Renal pelvis (tissue), 4 donors: Measurements from ENCODE around the gene LY6G6C. TPM values are rescaled to one million over a fixed set of nuclear protein-coding genes. Genes with fewer than 3 reads are reported as not detected.
"Not testable (repeated sequence)": the region's sequence is repeated elsewhere in the genome, so short reads cannot be mapped to it uniquely, and the experiment has no call there.

Experiments
- DNase-seq: peaks from one replicate; pipeline ENCODE4 v3.0.0-alpha.2; 2013
- polyA plus RNA-seq, 3 donors: library from polyadenylated mRNA; unstranded; fragments of 120-200 nt; gene quantifications; one replicate each; pipeline ENCODE4 v1.2.1, GENCODE V29; 2013; ENCODE audit not compliant: insufficient read length in 3 of 3

LY6G6C gene
- polyA plus RNA-seq, 3 donors, result 0.28 to 0.89 (median 0.69) TPM

GRCh38 chr6:31727717-31728671 is 6.4 kb upstream of the LY6G6C start:
- DNase-seq, result no peak

DNA sequence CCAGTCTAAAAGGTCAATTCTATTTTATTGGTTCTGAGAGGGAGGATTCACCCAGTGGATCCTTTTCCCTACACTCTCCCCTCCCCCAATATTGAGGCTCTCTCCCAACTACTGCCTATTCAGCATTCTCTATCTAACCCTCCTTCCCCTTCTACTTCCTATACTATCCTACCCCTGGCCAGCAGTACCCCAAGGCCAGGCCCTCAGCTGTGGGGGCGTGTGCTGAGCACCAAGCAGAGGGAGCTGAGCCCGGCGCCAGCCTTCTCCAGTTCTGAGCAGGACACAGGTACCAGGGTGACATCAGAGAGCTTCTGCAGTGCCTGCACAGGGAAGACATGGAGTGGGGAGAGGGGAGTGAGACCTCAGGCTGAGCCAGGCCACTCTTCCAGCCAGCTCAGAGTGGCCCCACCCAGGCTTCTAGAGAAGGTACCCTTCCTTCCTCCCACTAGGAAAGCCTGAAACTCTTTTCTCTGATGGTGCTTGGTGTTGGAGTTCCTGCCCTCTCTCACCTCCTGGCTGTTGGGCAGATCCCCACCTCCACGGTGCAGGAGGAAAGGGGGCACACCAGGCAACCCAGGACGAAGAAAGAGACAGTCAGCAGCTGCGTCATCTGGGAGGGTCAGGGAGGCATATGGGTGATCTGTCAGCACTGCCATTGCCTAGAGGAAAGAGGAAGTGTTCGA is 5.6 kb upstream of the LY6G6C start:
- no peak for DNase-seq

GRCh38 chr6:31725502-31726350 is 4.2 kb upstream of the LY6G6C start:
- no peak for DNase-seq

GRCh38 chr6:31723980-31724691 is 2.6 kb upstream of the LY6G6C start:
- no peak for DNase-seq

DNA sequence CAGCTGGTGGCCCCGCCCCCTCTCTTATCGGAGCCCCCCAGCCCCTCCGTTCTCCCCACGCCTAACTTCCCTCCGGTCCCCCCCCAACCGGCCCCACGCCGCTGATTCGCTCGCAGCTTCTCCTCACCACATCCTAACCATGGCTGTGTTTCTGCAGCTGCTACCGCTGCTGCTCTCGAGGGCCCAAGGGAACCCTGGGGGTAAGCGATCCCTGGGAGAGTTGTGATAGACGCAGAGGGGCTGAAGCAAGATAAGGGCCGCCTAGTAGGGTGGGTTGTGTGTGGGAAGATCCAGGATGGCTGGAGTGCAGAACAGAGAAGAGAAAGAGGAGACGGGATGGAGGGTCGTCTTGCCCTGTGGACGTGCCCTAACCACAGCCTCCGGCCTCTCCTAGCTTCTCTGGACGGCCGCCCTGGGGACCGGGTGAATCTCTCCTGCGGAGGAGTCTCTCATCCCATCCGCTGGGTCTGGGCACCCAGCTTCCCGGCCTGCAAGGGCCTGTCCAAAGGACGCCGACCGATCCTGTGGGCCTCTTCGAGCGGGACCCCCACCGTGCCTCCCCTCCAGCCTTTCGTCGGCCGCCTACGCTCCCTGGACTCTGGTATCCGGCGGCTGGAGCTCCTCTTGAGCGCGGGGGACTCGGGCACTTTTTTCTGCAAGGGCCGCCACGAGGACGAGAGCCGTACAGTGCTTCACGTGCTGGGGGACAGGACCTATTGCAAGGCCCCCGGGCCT is 1.9 kb upstream of the LY6G6C start, which contains the start of gene MPIG6B:
Gene MPIG6B, plus strand, starts transcription at position 129 of the 735 bp plus-strand sequence. Its CDS starts 11 bp downstream, at position 140.
- DNase-seq, result no peak

GRCh38 chr6:31722173-31722572 is 627 bp upstream of the LY6G6C start:
- no peak for DNase-seq

DNA sequence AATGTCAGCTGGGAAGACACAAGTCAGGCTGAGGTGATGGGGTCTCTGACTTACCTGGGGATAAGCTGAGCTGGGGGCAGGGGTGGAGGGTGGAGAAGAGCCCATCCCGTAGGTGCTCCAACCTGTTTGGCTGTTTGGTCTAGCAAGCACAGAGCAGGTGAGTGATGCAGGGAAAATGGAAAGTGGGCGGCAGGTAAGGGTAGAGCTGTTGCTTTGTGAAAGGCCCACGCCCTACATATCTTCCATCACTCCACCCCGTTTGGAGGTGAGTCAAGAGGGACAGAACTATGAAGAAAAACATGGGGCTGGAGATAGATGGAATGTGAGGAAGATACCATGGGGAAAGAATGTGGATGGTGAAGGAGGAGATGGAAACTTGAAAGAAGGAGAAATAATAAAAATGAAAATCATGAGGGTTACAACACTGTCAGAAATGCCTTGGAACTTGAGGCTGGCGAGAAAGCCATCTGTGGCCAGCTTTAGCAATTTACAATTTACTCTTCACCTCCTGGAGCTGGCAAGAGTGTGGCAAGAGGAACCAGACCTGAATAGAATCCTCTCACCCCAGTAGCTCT is 1.3 kb downstream of the LY6G6C start:
- no peak for DNase-seq

DNA sequence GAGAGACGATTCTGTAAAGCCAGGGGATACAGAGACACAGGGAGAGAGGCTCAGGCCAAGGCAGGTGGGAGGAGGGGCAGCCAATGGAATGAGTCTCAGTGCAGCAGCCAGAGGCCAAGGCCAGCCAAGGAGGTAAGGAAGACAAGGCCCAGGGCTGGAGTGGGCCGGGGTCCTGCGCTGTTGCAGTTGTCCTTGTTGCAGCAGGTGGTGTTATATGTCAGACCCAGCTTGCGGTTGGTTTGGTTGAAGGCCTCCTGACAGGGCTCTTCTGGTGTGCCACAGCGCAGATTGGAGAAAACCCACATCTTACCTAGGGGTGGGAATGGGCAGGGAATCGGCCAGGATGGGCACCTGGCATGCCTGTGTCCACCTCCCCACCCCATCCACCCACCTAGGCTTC is 2.5 kb downstream of the LY6G6C start:
- DNase-seq, result no peak

DNA sequence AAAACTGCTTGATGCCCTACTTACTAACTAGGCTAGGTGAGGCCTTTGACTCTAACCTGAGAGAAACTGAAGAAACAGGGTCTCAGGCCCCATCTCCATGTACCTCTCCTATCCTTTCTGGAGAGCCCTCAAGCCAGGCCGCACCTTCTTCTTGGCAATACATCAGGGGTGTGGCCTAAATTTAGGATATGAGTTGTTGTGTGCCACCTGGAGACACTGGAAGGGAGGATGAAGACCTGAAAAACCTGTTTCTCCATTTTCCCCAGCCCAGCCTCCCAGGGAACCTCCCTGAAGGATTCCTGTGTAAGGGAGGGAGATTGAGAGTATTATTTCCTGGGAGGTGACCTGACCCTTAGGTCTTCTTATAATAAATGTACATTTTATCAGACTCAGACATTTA is 3.3 kb downstream of the LY6G6C start:
- no peak for DNase-seq

GRCh38 chr6:31717499-31718222 is 3.9 kb downstream of the LY6G6C start:
- no peak for DNase-seq

- DNase-seq, result no peak
These were observed 6.3 kb downstream of the LY6G6C start, which contains the start of gene LY6G6D for GRCh38 chr6:31715022-31715958. Gene LY6G6D (plus strand): TSS chr6:31715348. CDS start chr6:31715356, 8 bp downstream.

DNA sequence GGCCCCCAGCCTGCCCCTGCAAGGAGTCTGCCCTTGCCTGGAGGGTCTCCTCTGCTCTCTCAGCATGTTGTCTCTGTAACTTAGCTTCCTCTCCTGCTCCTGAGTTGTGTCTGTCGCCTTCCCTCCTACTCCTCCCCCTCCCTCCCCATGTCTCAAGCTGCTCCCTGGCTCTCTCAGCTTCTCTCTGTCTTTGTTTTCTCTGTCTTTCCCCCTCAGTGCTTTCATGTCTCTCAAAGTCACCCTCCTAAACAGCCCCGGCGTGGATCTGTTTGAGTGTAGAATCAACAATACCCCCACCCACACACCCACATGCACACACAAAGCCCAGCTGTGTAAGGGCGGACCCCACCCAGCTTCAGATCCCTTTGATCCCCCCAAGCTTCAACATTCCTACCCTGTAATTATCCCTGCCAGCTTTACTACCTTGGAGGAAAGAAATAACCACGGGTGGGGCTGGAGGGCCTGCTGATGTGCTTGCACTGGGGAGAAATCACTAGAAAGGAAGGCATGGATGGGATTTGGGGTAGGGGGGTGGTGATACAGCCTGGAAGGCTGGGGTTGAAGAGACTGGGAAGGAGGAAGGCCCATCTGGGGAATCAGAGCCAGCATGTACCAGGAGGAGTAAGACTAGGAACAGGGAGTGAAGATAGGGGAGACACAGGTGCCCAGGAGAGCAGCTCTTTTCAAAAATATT is 7.4 kb downstream of the LY6G6C start:
- DNase-seq, result peak; percentile 56

- DNase-seq, result no peak
These were observed 8.1 kb downstream of the LY6G6C start for GRCh38 chr6:31713465-31713864.

DNA sequence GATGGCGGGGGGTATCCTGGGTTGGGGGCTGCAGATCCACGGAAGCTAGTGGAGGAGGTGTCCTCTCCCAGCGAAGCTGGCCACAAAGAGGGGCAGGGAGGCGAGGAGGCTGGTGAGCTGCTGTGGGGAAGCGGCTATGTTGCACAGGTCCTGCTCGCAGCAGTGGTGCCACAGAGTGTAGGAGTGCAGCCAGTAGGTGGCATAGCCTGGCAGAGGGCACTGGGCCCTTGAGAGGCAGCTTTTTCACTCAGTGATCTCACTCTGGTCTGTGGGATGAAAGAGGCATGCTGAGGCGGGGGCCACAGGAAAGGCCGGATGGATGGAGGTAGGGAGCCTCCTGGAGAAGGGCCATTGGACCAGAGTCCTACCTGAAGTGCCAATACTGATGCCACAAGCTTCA is 9.2 kb downstream of the LY6G6C start:
- DNase-seq, result no peak

GRCh38 chr6:31711233-31711632 is 10.3 kb downstream of the LY6G6C start:
- no peak for DNase-seq

- no peak for DNase-seq
These were observed 10.9 kb downstream of the LY6G6C start for GRCh38 chr6:31710523-31711219.

GRCh38 chr6:31709157-31709556 is 12.4 kb downstream of the LY6G6C start:
- DNase-seq, result not testable (repeated sequence)
